ENCODE results near the gene PLCL1.

PLCL1 gene

DNA sequence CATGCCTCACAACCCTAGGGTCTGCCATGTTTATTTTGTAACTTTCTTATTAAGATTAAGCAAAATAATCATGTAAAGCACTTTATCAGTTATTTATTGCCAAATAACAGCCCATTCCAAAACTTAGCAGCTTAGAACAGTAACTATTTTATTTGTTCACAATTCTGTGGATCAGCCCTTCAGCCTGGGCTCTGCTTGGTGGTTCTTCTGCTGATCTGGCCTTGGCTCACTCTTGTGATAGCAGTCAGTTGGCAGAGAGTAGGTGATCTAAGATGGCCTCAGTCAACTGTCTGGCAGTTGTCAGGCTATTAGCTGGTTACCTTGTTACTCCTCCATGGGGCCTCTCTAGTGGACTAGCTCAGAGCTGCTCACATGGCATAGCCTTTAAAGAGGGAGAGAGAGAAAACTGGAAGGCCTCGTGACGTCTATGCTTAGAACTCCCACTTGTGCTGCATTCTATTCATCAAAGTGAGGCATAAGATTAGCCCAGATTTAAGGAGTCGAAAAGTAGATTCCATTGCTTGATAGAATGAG is 54.3 kb downstream of the PLCL1 start:
- no peak for DNase-seq

DNA sequence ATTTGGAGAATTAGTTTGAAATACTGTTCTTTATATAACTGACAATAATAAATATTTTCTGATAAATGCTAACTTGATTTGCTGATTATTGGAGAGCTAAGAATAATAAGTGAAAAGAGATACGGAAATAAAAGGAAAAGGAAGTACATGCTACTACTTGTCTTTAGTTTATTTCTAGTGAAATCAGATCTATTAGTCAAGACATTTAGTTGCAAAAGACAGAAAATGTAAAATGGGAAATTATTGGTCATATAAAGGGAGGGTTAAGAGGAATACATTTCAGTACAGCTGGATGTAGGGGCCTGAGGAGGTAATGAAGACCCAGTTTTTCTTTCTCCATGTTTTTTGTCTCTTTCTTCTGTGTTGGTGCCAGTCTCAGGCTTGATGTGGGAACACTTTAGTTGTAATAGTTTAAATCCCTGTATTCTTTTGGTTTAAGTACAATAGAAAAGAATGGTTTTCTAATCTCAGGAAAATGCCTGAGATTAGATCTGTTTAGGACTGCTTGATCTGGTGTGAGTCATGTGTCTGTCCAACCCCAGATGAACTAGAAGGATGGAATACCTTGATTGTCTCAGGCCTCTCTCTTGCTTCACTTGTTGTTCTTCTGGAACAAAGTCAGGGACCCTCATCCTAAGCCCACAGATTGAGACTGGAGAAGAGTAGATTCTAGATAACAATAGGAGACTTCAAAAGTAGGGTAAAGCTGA is 58.0 kb downstream of the PLCL1 start:
- DNase-seq = no peak

DNA sequence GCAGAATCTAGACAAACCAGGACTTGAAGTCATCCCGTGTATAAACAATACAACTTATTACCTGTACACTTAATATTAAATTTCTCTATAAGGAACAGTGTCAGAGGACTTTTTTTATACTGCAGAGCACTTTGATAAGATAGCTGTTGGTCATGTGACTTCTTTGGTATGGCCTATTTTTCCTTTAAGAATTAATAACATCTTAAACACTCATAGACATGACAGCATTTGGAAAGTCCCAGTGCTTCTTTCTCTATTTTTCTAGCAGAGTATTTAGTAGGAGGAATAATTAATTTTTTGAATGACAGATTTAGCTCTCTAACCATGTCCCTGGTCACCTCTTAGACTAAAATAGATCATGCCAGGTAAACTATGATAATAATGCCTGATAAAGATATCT is 59.4 kb downstream of the PLCL1 start:
- no peak for DNase-seq

DNA sequence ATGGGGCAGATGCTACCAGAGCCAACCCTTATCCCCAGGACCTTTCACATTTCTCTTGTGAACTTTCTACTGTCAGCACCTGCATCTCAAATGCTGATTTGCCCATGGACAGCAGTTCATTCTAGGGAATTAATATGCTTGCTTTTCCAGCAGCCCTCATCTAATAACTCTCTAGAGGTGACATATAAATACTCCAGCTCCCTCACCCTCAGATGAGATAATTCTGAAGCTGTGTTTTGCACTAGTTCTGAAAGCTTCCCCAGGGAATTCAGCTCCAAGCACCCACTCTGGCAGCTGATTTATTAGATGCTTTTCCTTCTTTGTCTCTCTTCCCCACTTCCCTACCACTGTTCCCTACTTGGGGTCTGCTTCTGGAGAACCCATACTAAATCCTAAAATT is 62.1 kb downstream of the PLCL1 start:
- no peak for DNase-seq

DNA sequence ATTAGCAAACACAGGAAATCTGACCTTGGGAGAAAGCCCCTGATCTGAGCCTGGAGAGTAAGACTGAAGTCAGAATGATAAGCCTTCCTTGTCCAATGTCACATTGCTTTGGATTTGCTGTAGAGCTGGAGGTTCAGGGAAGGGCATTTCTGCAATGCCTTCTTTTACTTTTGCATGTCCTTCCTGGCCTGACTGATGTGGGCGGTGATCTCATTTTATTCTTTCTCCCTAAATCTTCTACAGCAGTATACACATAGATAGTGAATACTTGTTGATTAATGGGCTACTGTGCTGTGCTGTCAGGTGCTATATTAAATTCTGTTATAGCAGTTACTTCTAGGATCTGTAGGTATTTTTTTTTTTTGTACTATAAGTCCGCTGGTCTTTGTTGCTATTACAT is 62.6 kb downstream of the PLCL1 start:
- no peak for DNase-seq

DNA sequence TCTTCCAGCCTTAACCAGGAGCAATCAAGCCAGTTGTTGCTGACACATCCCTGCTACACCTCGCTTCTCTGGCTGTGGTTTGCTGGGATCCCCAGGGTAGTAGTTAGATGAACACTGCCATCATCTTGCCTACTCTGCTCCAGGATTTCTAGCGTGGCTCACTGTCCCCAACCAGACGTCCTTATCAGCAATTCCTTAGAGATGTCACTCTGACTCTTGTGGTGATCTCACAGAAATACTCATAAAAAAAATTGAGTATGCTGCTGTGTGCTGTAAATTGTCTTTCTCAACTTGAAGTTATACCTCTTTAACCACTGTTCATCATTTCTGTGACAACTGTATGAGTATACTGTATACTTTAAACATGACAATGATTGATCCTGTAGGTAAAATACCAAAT is 63.2 kb downstream of the PLCL1 start:
- DNase-seq = no peak

DNA sequence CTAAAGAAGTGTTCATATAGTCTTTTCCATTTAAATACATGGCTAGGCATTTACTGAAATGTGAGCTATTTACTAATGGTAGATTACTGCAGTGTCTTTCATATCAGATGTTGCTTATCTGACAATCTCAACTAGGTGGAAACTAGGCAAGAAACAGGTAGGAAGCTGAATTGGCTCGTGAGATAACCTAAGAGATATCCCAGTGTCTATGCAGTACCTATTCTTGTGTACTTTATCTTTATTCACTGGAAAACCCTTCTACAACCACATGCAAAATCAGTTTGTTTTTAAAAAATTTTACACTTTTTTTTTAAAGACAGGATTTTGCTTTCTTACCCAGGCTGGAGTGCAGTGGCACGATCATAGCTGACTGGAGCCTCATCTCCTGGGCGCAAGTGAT is 63.8 kb downstream of the PLCL1 start:
- no peak for DNase-seq

DNA sequence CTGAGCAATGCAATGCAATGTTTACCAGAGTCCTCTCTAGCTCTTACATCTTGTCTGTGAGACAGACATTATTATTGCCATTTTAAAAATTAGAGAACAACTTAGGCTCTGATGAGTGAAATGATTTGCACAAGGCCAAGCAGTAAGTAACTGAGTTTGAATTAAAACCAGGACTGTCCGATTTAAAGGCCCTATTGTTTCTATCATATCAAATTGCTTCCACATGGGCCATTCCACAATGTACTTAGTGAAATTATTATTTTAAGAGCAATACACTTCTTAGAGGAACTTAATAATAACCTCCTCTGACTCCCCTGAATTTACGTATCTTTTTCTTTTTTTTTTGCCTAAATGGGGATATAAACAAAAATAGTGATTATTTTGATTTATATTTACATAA is 64.6 kb downstream of the PLCL1 start:
- DNase-seq = no peak

DNA sequence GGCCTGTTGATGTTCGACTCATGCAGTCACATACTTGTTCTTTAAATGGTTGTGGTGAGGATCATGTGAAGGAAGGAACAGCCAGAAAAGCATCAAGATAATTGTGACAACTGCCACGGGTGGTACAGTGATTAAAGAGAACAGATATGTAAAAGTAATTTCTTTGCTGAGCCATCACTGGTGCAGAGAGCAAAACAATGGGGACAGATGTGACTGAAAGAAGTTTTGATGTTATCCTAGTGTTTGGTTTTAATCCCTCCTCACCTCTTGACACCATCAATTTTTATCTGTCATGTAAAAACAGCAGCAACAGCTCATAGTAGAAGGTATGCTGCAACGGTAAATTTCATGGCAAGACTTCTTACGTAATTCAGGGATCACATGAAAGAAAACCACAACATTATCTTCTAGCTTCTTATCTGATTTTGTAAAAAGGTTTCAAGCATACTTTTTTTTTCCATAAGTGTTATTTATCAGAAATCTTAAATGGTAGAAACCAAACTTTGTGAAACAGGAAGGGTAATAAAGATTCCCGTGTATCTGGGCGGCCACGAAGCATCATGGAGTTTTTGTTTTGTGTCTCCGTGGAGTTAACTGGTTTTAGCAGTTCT is 65.2 kb downstream of the PLCL1 start:
- no peak for DNase-seq

DNA sequence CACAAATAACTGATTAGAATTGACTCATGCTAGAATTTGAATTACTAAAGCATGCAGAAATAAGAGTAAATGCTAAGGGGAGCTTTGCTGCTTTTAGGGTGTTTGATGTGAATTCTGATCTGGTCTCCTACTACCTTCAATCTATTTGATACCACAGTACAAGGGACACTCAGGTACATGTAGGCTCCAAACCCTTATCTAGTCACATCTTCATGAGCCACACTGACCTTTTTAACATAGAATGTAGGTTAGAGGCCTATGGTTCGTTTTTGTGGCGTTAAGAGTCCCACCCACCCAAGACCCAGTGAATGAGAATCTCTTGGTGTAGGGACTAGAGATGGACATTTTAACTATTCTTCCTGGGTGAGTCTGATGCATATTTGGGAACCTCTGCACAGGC is 65.7 kb downstream of the PLCL1 start:
- DNase-seq = no peak

DNA sequence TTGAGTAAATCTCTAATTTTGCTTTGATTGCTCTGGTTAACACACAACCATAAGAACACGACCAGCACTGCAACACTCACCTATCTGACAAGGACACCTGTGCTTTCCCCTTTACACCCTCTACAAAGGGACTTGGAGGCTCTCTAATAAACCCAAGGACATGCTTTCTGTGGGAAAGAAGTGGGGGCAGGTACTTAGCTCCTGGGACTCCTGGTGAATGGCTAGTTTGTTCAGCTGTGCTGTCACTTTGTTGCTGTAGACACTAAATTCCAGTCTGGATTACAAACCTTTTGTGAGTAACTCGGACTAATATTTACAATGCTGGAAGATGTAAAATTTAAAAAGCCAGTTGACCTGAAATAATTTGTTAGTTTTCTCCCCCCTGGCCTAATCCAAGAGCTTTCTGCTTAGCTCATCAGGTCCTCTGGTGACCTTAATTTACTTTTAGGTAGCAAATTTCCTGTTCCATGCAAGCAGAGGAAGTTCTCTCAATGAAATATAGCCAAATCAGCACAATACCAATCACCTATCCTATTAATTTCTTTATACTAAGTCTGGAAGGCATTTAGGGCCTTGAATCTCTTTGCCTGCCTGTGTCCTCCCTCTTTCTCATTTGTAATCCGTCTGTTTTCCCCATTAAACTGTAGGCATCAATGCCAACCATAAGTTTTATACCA is 67.5 kb downstream of the PLCL1 start:
- no peak for DNase-seq

DNA sequence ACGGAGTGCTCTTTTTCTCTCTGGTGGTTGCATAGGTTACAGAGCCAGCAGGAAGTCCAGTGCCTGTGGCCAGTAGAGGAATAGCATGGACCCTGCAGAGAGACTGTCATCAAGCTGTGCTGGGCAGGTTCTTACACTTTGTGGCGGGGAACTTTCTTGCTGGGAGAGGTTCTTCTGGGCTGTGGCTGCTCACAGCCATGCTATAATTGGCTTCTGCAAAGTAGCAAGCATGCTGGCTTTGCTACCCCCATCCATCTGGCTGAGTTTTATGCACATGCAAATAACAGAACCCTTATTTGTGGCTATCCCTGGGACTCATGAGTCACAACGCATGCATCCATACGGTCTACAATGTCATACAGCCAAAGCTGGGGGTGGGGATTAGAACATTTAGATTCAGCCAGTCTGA is 68.9 kb downstream of the PLCL1 start:
- DNase-seq = no peak

DNA sequence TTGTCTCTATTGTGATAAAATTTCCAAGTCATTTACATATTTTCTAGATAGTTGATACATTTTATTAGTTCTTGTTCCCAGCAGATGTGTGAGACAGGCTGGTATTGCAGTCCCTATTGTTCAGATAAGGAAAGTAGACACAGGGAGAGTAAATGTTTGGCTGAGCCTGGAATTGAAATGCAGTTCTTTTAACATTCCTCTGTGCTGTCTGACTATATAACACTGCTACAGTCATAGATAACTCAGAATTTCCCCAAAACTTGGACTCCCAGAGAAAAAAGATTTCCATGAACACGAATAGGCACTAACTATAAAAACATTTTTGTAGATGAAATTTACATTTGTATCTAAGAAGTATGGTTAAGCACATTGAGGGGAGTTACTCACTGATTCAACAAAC is 71.4 kb downstream of the PLCL1 start:
- no peak for DNase-seq

DNA sequence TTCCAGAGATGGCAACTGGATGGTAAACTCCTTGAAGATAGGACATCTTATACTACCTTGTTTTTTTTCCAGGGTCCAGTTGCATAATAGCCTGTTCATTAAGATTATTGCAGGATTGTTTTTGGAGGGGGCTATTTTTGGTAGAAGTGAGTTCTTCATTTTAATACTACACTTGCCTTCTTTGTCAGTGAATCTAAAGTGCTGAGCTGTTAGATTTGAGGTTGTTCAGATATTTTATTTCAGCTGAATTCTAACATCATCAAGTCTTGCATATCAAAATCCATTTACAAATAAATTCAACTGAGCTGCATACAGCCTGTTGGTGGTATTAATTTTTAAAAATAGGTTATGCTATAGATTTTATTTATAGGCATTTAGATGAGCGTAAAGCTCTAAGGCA is 72.1 kb downstream of the PLCL1 start:
- no peak for DNase-seq

DNA sequence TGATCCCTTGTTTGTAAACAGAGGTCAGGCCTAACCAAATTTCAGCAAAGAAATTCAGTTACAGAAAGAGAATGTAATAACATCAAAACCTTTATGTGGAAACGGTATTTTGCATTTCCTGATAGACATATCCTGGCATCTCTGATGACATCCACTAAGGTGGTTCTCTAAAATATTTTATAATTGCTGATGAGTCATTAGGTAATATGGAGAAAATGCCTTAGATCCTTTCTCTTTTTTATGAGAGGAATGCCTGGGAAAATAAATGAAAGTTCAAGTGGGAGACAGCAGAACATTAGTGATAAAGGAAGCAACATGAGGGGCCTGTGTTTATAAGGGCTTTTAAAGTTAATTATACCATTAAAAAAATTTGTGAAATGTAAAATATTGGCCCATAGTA is 72.6 kb downstream of the PLCL1 start:
- no peak for DNase-seq

DNA sequence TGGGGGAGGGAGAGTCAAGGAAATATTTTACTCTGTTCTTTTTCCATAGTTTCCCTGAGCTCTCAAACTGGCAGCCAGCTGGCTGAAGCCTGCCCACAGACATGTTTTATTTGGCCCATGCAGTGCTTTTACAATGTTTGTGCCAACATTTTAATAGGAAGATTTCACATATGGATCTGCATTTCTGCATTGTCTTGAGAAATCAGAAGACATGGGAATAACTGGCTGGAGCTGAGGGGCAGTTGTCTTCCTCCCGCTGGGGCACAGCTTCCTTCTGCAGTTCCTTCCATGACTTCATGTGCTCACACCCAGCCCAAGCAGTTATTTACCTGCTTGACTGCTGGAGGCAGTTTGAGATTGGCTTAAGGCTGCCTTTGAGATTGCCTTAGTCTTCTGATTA is 74.4 kb downstream of the PLCL1 start:
- DNase-seq = no peak

DNA sequence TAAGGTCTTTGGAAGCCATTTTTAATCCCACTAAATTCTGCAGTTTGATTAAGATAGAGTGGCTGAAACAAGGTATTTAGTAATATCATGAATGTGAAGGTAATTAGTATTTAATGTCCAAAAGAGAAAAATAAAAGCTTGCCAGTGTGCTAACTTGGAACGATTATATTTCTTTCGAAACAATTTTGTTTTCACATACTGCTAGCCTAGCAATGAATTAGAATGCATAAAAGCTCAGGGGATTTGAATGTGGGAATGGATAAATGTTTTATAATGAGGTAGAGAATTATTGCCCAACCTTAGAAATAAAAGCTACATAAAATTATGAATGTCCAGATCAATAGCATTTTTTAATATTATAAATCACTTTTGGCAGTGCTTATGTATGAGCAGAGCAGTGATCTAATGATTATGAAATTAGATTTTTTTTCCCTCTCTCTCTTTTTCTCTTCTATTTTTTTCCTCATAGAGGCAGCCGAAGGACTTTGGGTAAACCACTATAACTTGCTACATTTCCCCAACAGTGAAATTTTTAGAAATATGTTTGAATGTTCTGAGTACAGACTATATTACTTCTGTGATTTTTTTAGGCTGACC is 75.5 kb downstream of the PLCL1 start:
- DNase-seq = no peak

DNA sequence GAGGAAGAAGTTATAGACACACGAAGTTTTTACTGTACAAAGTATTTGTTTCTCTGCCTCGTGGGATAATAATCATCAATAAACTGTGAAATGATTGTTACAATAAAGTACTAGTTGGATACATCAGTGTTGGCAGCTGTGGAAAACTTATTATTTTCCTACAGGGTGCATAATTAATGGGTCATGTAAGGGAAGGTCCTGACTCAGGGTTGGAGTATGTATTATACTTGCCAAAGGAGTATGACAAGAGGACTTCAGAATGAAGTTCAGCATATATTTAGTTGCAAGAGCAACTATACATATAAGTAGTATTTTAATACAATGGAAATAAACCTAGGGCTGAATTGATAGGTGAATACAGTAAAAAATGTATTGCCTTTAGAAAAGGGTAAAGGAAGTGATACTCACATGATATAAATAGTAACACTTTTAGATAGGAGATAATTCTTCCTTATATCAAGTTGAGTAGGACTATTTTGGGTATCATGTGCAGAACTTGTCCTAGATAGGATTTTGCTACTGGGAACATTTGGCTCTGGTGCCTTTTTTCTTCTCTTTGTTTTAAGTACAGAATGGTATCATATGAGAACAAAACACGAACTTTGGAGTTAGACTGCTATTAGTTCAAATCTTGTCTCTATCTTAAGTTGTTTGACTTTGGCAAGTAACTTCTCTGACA is 79.1 kb downstream of the PLCL1 start:
- no peak for DNase-seq

DNA sequence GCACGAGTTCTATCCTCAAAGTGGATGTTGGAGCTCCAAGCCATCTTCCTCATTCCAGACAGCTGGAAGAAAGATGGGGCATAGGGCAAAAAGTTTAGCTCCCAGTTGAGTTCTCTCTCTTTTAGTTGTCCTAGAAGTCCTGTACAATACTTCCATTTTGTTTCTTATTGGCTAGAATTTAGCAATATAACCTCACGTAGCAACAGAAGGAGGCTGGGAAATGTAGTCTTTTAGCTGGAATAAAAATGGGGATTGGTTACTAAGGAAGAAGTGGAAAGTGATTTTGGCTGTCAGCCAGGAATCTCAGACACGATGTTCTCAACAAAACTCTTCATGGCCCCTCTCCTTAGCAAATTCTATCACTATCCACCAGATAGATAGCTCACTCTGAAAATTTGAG is 79.9 kb downstream of the PLCL1 start:
- no peak for DNase-seq

DNA sequence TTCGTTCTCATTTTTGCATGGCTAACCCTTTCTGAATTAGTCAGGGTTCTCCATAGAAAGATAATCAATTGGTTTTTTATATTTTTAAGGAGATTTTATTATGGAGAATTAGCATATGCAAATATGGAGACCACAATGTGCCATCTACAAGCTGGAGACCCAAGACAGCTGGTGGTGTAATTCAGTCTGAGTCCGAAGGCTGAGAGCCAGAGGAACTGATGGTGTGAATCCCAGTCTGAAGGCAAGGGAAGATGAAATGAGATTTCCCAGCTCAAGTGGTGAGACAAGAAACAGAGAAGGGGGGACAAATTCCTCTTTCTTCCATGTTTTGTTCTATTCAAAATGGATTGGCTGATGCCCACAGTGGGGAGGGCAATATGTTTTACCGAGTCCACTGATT is 80.7 kb downstream of the PLCL1 start:
- DNase-seq = no peak

DNA sequence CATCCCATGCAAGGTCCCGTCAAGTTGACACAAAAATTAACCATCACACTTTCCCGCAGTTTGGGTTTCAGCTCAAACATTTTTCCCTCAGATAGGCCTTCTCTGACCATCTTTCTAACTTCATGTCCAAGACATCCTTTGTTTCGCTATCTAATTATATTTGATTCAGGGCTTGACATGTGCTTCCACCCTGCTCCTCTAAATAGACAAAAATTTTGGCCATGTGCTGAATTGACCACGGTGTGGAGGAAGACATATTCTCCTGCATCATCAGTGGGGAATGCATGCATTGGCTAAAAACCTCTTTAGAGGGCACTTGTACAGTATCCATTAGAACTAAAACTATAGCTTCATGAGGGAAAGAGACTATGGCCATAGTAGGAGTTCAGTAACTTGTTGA is 81.2 kb downstream of the PLCL1 start:
- no peak for DNase-seq

DNA sequence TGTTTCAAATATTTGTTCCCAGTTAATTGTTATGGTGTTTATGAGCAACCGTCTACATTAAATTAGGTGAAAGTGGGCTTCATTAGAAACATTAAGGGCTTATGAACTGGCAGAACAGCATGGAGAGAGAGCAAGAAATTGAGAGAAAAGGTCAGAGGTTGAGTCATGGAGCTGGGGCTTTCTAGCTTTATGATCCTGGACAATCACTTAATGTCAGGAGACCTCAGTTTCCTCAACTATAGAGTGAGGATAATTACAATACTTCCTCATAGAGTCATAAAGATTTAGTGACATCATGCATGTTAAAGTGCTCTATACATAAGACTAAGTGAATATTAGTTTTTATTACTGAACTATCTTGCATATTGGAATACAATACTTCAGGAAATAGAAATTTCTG is 83.9 kb downstream of the PLCL1 start:
- no peak for DNase-seq

DNA sequence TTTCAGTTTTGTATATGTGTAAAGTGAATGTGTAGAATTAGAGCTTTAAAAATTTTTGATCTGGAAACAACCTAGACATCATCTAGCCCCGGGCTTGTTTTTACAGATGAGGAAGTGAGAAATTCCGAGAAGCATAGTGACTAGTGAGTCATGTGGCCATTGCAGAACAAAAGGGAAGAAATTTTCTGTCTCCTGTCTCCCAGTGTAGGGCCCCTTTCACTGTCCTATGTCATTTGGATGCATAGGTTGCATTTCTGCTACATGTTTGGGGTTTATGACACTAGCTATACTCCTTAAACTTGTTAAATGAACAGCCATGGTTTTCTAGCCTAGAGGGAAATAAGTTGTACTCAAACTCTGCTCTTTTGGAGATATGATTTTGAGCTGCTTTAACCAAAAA is 84.6 kb downstream of the PLCL1 start:
- DNase-seq = peak; percentile 35

Data from CD4-positive, alpha-beta T cell treated with Interferon gamma for 1 hour (primary cell).